A673 (cell line): ENCODE results near the gene TROAP.

Experiments used
- CTCF ChIP-seq: fragments of 300-800, 200-600 bp; sonication (generic); conservative IDR thresholded peaks from 2 replicates; pipeline ENCODE4 v1.5.1; 2017; ENCODE audit warnings: low read depth, mild to moderate bottlenecking, antibody characterized with exemption, low read length, moderate library complexity, mixed read lengths
- EZH2 ChIP-seq: fragments of 200-600 bp; sonication (generic); IDR thresholded peaks from 2 replicates; pipeline ENCODE4 v1.6.1; 2017; ENCODE audit warnings: borderline replicate concordance, low read depth, mild to moderate bottlenecking, mixed read lengths, antibody characterized with exemption, low read length; ENCODE audit not compliant: poor library complexity, severe bottlenecking

GRCh38 chr12:49304161-49304560 lies 18.9 kb upstream of the TROAP start:
- no peak for TF ChIP-seq CTCF
- TF ChIP-seq EZH2 = no peak
